PC-9 (cell line): Measurements from ENCODE around the gene SCLY.

Experiments
- CTCF ChIP-seq: fragments of 200-600 bp; sonication (generic); conservative IDR thresholded peaks from 2 replicates; pipeline ENCODE4 v1.6.1; 2017; ENCODE audit warnings: mixed run types, antibody characterized with exemption, mild to moderate bottlenecking, moderate library complexity
- EZH2 ChIP-seq: fragments of 200-600 bp; sonication (generic); IDR thresholded peaks from 2 replicates; pipeline ENCODE4 v1.8.0; 2017; ENCODE audit warnings: antibody characterized with exemption, low read depth

GRCh38 chr2:238067939-238068338, 7.1 kb downstream of the SCLY start:
- TF ChIP-seq CTCF (no peak), EZH2 (no peak)
